Right lobe of liver (tissue), 6 donors: ENCODE results near the gene CTNND2. TPM values are rescaled to one million over a fixed set of nuclear protein-coding genes. Genes with fewer than 3 reads are reported as not detected.

Experiments
- ATAC-seq, 4 donors: fragments of 200-7000 bp; cut with Tn5 transposase; one replicate each; pipeline ENCODE4 v1.9.1; 2020; ENCODE audit warnings: mild to moderate bottlenecking in 4 of 4, moderate library complexity in 4 of 4
- DNase-seq, 3 donors: peaks; one replicate each; pipeline ENCODE4 v3.0.0-alpha.2; 2020
- H3K27ac ChIP-seq, 3 donors: fragments of 200-600 bp; one replicate each; pipeline ENCODE4 v1.8.0; 2022
- H3K27me3 ChIP-seq, 2 donors: fragments of 200-600 bp; one replicate each; pipeline ENCODE4 v1.8.0; 2022
- H3K36me3 ChIP-seq, 4 donors: fragments of 200-600 bp; sonication (generic) in 1 of 4; one replicate each; pipeline versions ENCODE4 v1.5.1 to v1.8.0; 2017 to 2022; ENCODE audit warnings: control low read depth in 1 of 4
- H3K4me1 ChIP-seq, 4 donors: fragments of 200-600 bp; sonication (generic) in 1 of 4; one replicate each; pipeline versions ENCODE4 v1.5.1 to v1.8.0; 2017 to 2022; ENCODE audit warnings: control low read depth in 1 of 4
- H3K4me3 ChIP-seq, 3 donors: fragments of 200-600 bp; one replicate each; pipeline ENCODE4 v1.8.0; 2022
- H3K9me3 ChIP-seq, 4 donors: fragments of 200-600 bp; sonication (generic) in 1 of 4; one replicate each; pipeline versions ENCODE4 v1.5.1 to v1.8.0; 2017 to 2022; ENCODE audit warnings: control low read depth in 1 of 4
- CTCF ChIP-seq, 4 donors: fragments of 200-600 bp in 3 of 4; fragments of 450-650 bp in 1 of 4; IDR thresholded peaks; one replicate each; pipeline versions ENCODE4 v1.5.1 to v1.8.0; 2016 to 2022; ENCODE audit warnings: antibody characterized with exemption in 4 of 4, mild to moderate bottlenecking in 2 of 4
- POLR2A ChIP-seq: fragments of 450-650 bp; IDR thresholded peaks from one replicate; pipeline ENCODE4 v1.6.1; 2017; ENCODE audit warnings: antibody characterized with exemption, mild to moderate bottlenecking
- WGBS: methylation state at CpG from one replicate; pipeline ENCODE4 v1.1.6; 2018; ENCODE audit warnings: low coverage, low lambda C conversion rate; ENCODE audit not compliant: insufficient coverage; ENCODE audit errors: missing lambda C conversion rate; 5-methylcytosine and 5-hydroxymethylcytosine counted together
- intact Hi-C, 2 donors: fragments of 100-400 bp; cut with DNase I; formaldehyde crosslinking; loops; one replicate each; pipeline versions ENCODE4 v1.11.2 to v1.14.1; 2022
- total RNA-seq, 6 experiments: library from RNA; depleted of rRNA in 2 of 6; stranded (reverse); fragments of >200 nt in 2 of 6; fragmentation: NEBNext Ultra II Directional in 3 of 6; extraction: Animal tissue kit (Norgen Biotek cat#: 25700) in 3 of 6; gene quantifications; one replicate each; pipeline versions ENCODE4 v1.1.0 to v1.2.4, GENCODE V29; 2016 to 2023
- donor health status: DM: no; HTN: yes; CAD: no.
- donor health status: DM: no; HTN: no; CAD: no.
- donor health status: DM: no; HTN: no; CAD: no.
- donor health status: DM: no; HTN: yes; CAD: no.
- donor health status: DM: no; HTN: yes; CAD: no.

CTNND2 gene
- total RNA-seq, 6 experiments from 2014 or later, result 0.06 to 1.5 (median 1.1) TPM

- Histone ChIP-seq H3K36me3 (no peaks in the 10 kb centered on the region), H3K4me1 (no peaks in the 10 kb centered on the region), H3K27ac (no peak overlapping the region), H3K27me3 (no peaks in the 10 kb centered on the region), H3K9me3 (no peaks in the 10 kb centered on the region), H3K4me3 (no peak overlapping the region)
- ATAC-seq, result no peak
- intact Hi-C loops, result no loop called here
- no peak for DNase-seq
- no peak for TF ChIP-seq POLR2A
- no peak for TF ChIP-seq CTCF (IDR thresholded peaks at IDR 0.05)
- 65% methylated on average over 6 of the region's 7 CpGs for WGBS
Measured at GRCh38 chr5:11166923-11167322, 737.3 kb downstream of the CTNND2 start.

- 69% methylated on average over 6 of the region's 6 CpGs for WGBS
- H3K9me3 ChIP-seq, result no peaks in the 10 kb centered on the region
- intact Hi-C loops, result no loop called here
- H3K27ac ChIP-seq, result no peak overlapping the region
- H3K36me3 ChIP-seq, result no peaks in the 10 kb centered on the region
- H3K27me3 ChIP-seq, result no peaks in the 10 kb centered on the region
- H3K4me1 ChIP-seq, result no peaks in the 10 kb centered on the region
- ATAC-seq, result no peak
- H3K4me3 ChIP-seq, result no peak overlapping the region
- DNase-seq, result no peak
- TF ChIP-seq CTCF (IDR thresholded peaks at IDR 0.05), result no peak
Measured at GRCh38 chr5:11164531-11165294, 739.5 kb downstream of the CTNND2 start.

GRCh38 chr5:11157132-11157531, 747.1 kb downstream of the CTNND2 start:
- Histone ChIP-seq H3K27me3 (no peaks in the 10 kb centered on the region), H3K4me1 (no peaks in the 10 kb centered on the region), H3K27ac (no peak overlapping the region), H3K36me3 (no peaks in the 10 kb centered on the region), H3K9me3 (no peaks in the 10 kb centered on the region), H3K4me3 (no peak overlapping the region)
- no peak for DNase-seq
- ATAC-seq, result no peak
- TF ChIP-seq CTCF (IDR thresholded peaks at IDR 0.05), result no peak
- no peak for TF ChIP-seq POLR2A
- WGBS, result 82% methylated on average over 3 of the region's 3 CpGs
- intact Hi-C loops, result no loop called here

GRCh38 chr5:11153670-11154382, 750.4 kb downstream of the CTNND2 start:
- TF ChIP-seq CTCF (IDR thresholded peaks at IDR 0.05) (no peak), POLR2A (no peak)
- H3K36me3 ChIP-seq, result no peaks in the 10 kb centered on the region
- ATAC-seq, result no peak
- H3K9me3 ChIP-seq, result no peaks in the 10 kb centered on the region
- no peaks in the 10 kb centered on the region for H3K27me3 ChIP-seq
- intact Hi-C loops, result no loop called here
- 42% methylated on average over 12 of the region's 12 CpGs for WGBS
- no peak overlapping the region for H3K4me3 ChIP-seq
- DNase-seq, result no peak
- no peak overlapping the region for H3K27ac ChIP-seq
- H3K4me1 ChIP-seq, result no peaks in the 10 kb centered on the region
